Stimulated activated CD4-positive, alpha-beta T cell treated with anti-CD3 and anti-CD28 coated beads, Interleukin-4, amount 100 ng/mL, for 4 hours (primary cell): Measurements from ENCODE around the gene KIF13A.
"Not testable (repeated sequence)": the region's sequence is repeated elsewhere in the genome, so short reads cannot be mapped to it uniquely, and the experiment has no call there.

Source experiments
- DNase-seq, 2 experiments: peaks; one replicate each; pipeline ENCODE4 v3.0.0-alpha.2; 2020

KIF13A gene

DNA sequence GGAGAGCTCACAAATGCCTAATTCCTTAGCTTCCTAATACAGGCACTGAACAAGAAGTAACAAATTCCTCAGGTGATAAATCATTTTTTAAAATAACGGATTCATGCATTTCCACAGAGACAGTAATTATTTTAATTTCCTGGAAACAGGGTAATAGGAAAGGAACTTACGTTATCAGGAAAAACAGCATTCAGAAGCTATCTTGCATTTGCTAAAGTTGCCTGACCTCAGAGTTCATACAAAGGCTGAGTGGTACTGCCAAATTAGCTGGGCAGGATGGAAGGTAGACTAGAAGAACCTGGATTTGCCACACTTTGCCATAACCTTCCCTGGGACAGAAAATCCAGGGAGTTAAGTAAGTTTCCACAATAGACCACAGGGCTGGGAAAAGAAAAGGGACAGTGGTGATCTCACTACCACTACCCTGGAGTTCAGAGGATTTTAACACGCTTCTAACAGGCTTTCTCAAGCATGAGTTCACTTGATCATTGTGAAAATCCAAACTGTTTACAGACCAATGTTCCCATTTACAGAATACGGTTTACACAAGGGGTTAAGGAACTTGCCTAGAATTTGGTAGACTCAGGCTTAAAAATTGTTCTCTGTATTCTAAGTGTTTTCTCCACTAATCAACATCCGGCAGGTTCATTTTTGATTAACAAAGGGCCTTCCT is 57.0 kb downstream of the KIF13A start:
- no peak for DNase-seq

GRCh38 chr6:17928514-17929430 is 58.7 kb downstream of the KIF13A start:
- DNase-seq, result no peak

DNA sequence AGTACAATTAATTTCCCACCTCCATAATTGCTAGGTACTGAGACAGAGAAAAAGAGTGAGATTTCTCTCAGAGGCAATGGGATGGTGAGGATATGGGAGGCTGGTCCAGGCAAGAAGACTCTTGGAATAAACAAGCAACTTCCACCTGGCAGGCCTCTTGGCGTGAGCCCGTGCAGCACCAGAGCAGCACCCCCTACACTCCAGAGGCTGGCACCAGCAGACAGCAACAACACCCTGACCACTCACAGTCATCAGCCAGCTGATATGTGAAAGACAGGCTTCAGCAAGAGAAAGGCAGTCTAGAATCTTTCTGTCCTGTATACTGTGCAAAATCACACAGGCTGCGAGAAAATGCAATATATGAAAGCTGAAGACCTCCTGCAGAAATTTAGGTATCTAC is 59.7 kb downstream of the KIF13A start:
- no peak for DNase-seq

- no peak for DNase-seq
Observed at GRCh38 chr6:17923401-17923863, 64.0 kb downstream of the KIF13A start.

DNA sequence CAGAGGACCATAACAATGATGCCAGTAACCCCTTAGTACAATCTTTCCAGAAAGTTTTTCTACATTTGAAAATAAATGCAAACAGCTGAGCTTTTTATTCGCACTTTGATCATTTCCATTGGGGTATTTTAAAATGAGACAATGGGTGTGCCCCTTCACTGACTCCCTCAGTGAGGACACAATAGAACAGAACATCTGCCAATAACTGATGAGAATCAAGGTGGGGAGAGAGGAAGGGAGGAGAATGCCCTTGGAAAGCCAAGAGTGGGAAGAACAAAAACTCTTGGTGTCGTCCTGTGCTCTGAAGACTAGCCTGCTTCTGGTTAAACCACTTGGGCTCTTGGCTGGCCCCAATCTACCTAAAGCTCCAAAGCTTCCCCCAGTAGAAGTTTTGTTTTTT is 66.0 kb downstream of the KIF13A start:
- no peak for DNase-seq

GRCh38 chr6:17919496-17919895 is 67.9 kb downstream of the KIF13A start:
- no peak for DNase-seq

GRCh38 chr6:17917837-17918763 is 69.3 kb downstream of the KIF13A start:
- no peak for DNase-seq

DNA sequence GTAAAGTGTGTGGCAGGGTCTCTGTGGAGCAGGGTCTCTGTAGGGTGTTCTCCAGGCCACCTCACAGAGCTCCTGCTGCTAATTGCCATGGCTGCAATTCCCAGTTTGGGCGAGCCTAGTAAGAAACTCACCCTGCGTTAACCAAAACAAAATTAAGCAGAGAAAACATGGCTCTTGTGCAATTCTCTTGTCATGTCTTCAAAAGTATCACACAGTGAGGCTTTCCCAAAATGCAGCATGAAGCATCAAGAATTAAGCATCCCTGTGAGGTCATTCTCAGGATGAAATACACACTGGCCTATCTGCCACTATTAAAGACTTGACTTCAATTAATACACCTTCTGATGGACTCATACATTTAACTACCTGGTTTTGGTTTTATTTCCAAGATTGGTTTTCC is 72.8 kb downstream of the KIF13A start:
- no peak for DNase-seq

DNA sequence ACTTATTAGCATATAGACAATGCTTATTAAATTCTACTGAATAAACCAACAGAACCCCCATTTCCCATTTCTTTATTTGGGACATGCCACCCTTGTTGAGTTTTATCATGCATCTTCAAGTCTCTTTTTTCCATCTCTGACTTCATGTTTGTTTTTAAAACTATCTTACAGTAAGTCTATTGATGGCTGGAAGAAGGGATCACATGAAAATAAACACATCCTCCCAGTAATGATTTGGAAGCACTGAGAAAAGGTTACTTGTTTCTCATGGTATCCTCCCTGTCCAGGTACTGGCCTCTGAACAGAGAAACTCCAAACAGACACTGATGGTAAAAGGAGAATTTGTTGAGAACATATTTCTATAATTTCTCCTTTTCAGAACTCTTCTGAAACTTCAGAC is 74.9 kb downstream of the KIF13A start:
- no peak for DNase-seq

DNA sequence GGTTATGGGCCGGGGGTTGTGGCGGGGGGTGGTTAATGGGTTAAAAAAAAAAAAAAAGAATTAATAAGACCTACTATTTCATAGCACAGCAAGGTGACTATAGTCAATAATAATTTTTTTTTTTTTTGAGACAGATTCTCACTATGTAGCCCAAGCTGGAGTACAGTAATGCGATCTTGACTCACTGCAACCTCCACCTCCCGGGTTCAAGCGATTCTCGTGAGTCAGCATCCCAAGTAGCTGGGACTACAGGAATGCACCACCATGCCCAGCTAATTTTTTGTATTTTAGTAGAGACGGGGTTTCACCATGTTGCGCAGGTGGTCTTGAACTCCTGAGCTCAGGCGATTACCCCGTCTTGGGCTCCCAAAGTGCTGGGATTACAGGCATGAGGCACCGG is 75.8 kb downstream of the KIF13A start:
- DNase-seq, result not testable (repeated sequence)

GRCh38 chr6:17910189-17910588 is 77.2 kb downstream of the KIF13A start:
- DNase-seq, result no peak

DNA sequence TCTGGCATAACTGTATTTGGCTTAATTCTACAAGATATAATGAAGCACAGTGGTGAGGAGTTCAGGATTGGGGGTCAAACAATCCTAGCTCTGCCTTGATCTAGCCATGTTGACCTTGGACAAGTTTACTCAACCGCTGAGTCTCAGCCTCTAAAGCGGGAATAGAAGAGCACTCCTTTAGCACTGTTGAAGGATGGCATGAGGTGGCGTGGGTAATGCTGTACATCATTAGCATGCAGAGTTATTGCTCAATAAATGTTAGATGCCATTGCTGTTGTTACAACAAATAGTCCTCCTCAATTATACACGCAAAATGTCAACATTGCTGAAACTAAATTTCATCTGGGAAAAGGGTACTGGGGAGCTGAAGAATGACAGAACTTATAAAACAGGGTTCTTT is 78.6 kb downstream of the KIF13A start:
- DNase-seq, result no peak

GRCh38 chr6:17907406-17908229 is 79.8 kb downstream of the KIF13A start:
- DNase-seq, result no peak

DNA sequence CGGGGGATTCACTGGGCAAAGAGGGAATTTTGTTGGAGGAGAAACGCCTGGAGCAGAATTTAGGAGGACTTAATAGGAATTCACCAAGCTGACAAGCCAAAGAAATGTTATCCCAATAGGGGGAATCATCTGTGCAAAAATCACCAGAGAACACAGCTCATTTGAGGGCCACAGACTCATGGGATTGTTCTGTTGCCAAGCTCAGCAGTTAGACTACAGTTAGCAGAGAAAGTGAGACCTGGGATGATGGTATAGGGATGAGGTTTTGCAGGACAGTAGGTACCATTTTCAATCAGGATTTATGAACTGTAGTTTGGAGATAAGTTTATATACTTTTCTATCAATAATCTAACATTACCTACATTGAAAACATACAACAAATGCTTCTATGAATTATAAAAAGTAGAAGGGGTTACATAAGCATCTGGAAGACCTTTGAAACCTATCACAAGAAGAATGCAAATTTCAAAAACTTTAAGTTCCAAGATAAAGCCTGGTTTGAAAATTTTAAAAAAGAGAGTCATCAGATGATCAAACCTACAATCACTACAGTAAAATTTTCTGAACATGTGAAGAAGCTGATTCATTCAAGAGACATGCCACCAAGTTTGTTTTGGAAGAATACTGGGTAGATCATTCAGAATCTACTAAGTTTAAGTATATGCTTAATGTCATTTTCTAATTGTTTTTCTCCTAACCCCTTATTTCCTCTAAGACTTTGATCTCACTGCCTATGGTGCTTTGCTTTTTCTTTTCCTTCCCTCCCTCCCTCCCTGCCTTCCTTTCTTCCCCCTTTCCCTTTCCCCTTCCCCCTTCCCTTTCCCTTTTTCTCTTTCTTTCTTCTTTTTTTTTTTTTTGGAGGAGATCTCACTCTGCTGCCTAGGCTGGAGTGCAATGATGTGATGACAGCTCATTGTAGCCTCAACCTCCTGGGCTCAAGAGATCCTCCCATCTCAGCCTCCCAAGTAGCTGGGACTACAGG is 81.5 kb downstream of the KIF13A start:
- DNase-seq, result no peak

DNA sequence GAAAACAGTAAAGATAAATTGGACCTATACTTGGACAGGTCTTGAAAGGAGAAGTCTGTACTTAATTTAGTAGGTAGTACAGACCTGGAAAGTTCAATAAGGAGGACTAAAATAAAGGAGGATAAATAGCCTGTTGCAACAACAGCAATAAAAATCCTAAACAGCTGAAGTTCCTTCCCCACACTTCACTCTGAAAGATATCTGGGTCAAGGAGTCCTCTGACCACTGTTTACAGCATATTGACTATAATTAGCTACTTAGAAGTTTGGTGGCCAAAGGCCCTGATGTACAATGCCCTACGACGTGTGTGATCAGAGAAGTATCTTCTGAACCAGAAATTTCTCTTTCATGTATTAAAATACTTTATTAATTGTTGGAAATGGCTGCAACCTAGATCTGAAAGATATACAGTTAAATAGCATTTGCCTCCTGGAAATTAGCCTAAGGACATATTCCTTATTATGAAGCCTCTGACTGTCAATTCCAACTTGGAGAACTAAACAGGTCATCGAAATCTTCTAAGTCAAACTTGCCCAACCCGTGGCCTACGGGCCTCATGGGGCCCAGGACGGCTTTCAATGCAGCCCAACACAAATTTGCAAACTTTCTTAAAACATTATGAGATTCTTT is 82.8 kb downstream of the KIF13A start:
- no peak for DNase-seq

GRCh38 chr6:17902974-17903373 is 84.5 kb downstream of the KIF13A start:
- DNase-seq, result no peak

GRCh38 chr6:17901493-17901892 is 85.9 kb downstream of the KIF13A start:
- no peak for DNase-seq

GRCh38 chr6:17900011-17900410 is 87.4 kb downstream of the KIF13A start:
- DNase-seq, result no peak

- DNase-seq, result no peak
Observed at GRCh38 chr6:17899491-17899890, 87.9 kb downstream of the KIF13A start.

- DNase-seq, result no peak
Observed at GRCh38 chr6:17897681-17898080, 89.8 kb downstream of the KIF13A start.
